HUES6 (cell line): Measurements from ENCODE around the gene RNF144A.
A peak's percentile ranks its signal among the peaks of the same experiment; 100 is the strongest.

ENCODE experiments used
- H3K27ac ChIP-seq: 2 replicates; pipeline ENCODE4 v1.7.0; 2013; ENCODE audit warnings: low read depth, mild to moderate bottlenecking, low read length, inconsistent platforms
- H3K27me3 ChIP-seq: 2 replicates; pipeline ENCODE4 v1.6.1; 2013; ENCODE audit warnings: low read length; ENCODE audit not compliant: control insufficient read depth, insufficient read depth
- H3K36me3 ChIP-seq: 2 replicates; pipeline ENCODE4 v1.6.1; 2013; ENCODE audit warnings: low read length; ENCODE audit not compliant: control insufficient read depth, insufficient read depth
- H3K4me1 ChIP-seq: 2 replicates; pipeline ENCODE4 v1.6.1; 2013; ENCODE audit warnings: low read length; ENCODE audit not compliant: control insufficient read depth, insufficient read depth
- H3K4me3 ChIP-seq: 2 replicates; pipeline ENCODE4 v1.5.1; 2013; ENCODE audit warnings: low read depth, low read length
- H3K9ac ChIP-seq: one replicate; pipeline ENCODE4 v1.6.1; 2013; ENCODE audit warnings: mild to moderate bottlenecking, low read length
- H3K9me3 ChIP-seq: 2 replicates; pipeline ENCODE4 v1.6.1; 2013; ENCODE audit warnings: low read depth, low read length; ENCODE audit not compliant: control insufficient read depth, insufficient read depth

Gene RNF144A

GRCh38 chr2:6917071-6917760 lies at the start of gene RNF144A:
Gene RNF144A, plus strand, starts transcription at chr2:6917412. Its CDS starts 79,515 bp downstream, at chr2:6996927.
- Histone ChIP-seq H3K9me3 (no peaks in the 10 kb centered on the region), H3K36me3 (no peaks in the 10 kb centered on the region), H3K4me1 (peaks cover 20% of the 10 kb centered on the region), H3K9ac (peak within 1 kb of the TSS; percentile 67), H3K4me3 (peak within 1 kb of the TSS; percentile 60), H3K27me3 (peaks cover 23% of the 10 kb centered on the region), H3K27ac (no peak within 1 kb of the TSS)

GRCh38 chr2:6872394-6872793 lies 44.8 kb upstream of the RNF144A start:
- H3K27me3 ChIP-seq, result peaks cover 11% of the 10 kb centered on the region
- H3K4me1 ChIP-seq, result no peaks in the 10 kb centered on the region
- no peak overlapping the region for H3K9ac ChIP-seq
- no peaks in the 10 kb centered on the region for H3K36me3 ChIP-seq
- no peak overlapping the region for H3K27ac ChIP-seq
- no peak overlapping the region for H3K4me3 ChIP-seq
- H3K9me3 ChIP-seq, result 0 out of 2 replicates have a peak, but pooled peaks cover 3% of the 10 kb centered on the region

GRCh38 chr2:6874032-6874431 lies 43.2 kb upstream of the RNF144A start:
- Histone ChIP-seq H3K27me3 (0 out of 2 replicates have a peak, but pooled peaks cover 2% of the 10 kb centered on the region), H3K4me1 (no peaks in the 10 kb centered on the region), H3K4me3 (no peak overlapping the region), H3K9me3 (peaks cover 3% of the 10 kb centered on the region; the same call in 1 of the 2 replicates), H3K36me3 (no peaks in the 10 kb centered on the region), H3K9ac (no peak overlapping the region), H3K27ac (no peak overlapping the region)

- H3K27me3 ChIP-seq, result no peaks in the 10 kb centered on the region
- no peaks in the 10 kb centered on the region for H3K36me3 ChIP-seq
- no peak overlapping the region for H3K27ac ChIP-seq
- H3K4me3 ChIP-seq, result no peak overlapping the region
- no peak overlapping the region for H3K9ac ChIP-seq
- peaks cover 11% of the 10 kb centered on the region for H3K9me3 ChIP-seq
- no peaks in the 10 kb centered on the region for H3K4me1 ChIP-seq
Observed at GRCh38 chr2:6876309-6876708, 40.9 kb upstream of the RNF144A start.

- Histone ChIP-seq H3K4me1 (no peaks in the 10 kb centered on the region), H3K9me3 (peaks cover 11% of the 10 kb centered on the region), H3K27ac (no peak within 1 kb of the TSS), H3K27me3 (no peaks in the 10 kb centered on the region), H3K4me3 (no peak within 1 kb of the TSS), H3K9ac (no peak within 1 kb of the TSS), H3K36me3 (no peaks in the 10 kb centered on the region)
Observed at GRCh38 chr2:6877402-6878304, 39.6 kb upstream of the RNF144A start, which contains the start of gene RSAD2. Gene RSAD2, plus strand, starts transcription at chr2:6877777. Its CDS starts 24 bp downstream, at chr2:6877801.

- Histone ChIP-seq H3K27ac (no peak overlapping the region), H3K4me3 (no peak overlapping the region), H3K27me3 (no peaks in the 10 kb centered on the region), H3K36me3 (no peaks in the 10 kb centered on the region), H3K4me1 (no peaks in the 10 kb centered on the region), H3K9me3 (peaks cover 11% of the 10 kb centered on the region), H3K9ac (no peak overlapping the region)
Observed at GRCh38 chr2:6878549-6878948, 38.7 kb upstream of the RNF144A start.

GRCh38 chr2:6879011-6879410 lies 38.2 kb upstream of the RNF144A start:
- Histone ChIP-seq H3K4me1 (no peaks in the 10 kb centered on the region), H3K36me3 (no peaks in the 10 kb centered on the region), H3K4me3 (no peak overlapping the region), H3K27me3 (no peaks in the 10 kb centered on the region), H3K9ac (no peak overlapping the region), H3K27ac (no peak overlapping the region), H3K9me3 (peaks cover 8% of the 10 kb centered on the region)

- no peaks in the 10 kb centered on the region for H3K27me3 ChIP-seq
- no peak overlapping the region for H3K27ac ChIP-seq
- H3K9ac ChIP-seq, result no peak overlapping the region
- H3K4me3 ChIP-seq, result no peak overlapping the region
- H3K9me3 ChIP-seq, result peaks cover 8% of the 10 kb centered on the region
- H3K36me3 ChIP-seq, result no peaks in the 10 kb centered on the region
- H3K4me1 ChIP-seq, result no peaks in the 10 kb centered on the region
Observed at GRCh38 chr2:6880200-6880733, 36.9 kb upstream of the RNF144A start.

- no peak overlapping the region for H3K27ac ChIP-seq
- H3K36me3 ChIP-seq, result no peaks in the 10 kb centered on the region
- no peaks in the 10 kb centered on the region for H3K27me3 ChIP-seq
- H3K9ac ChIP-seq, result no peak overlapping the region
- no peaks in the 10 kb centered on the region for H3K4me1 ChIP-seq
- H3K4me3 ChIP-seq, result no peak overlapping the region
- peaks cover 8% of the 10 kb centered on the region for H3K9me3 ChIP-seq
Observed at GRCh38 chr2:6881046-6881445, 36.2 kb upstream of the RNF144A start.

GRCh38 chr2:6881516-6881915 lies 35.7 kb upstream of the RNF144A start:
- H3K4me1 ChIP-seq, result no peaks in the 10 kb centered on the region
- peaks cover 8% of the 10 kb centered on the region for H3K9me3 ChIP-seq
- H3K27me3 ChIP-seq, result no peaks in the 10 kb centered on the region
- H3K36me3 ChIP-seq, result no peaks in the 10 kb centered on the region
- H3K4me3 ChIP-seq, result no peak overlapping the region
- no peak overlapping the region for H3K9ac ChIP-seq
- no peak overlapping the region for H3K27ac ChIP-seq
